Upper lobe of right lung (tissue), 1 donor: ENCODE data around the gene COX14. TPM values are rescaled to one million over a fixed set of nuclear protein-coding genes. Genes with fewer than 3 reads are reported as not detected.
A peak's percentile ranks its signal among the peaks of the same experiment; 100 is the strongest.

Source experiments
- ATAC-seq: fragments of 200-7000 bp; cut with Tn5 transposase; one replicate; pipeline ENCODE4 v1.9.1; 2020; ENCODE audit warnings: mild to moderate bottlenecking, moderate library complexity
- DNase-seq: peaks from one replicate; pipeline ENCODE4 v3.0.0-alpha.2; 2020
- H3K27ac ChIP-seq: fragments of 200-600 bp; one replicate; pipeline ENCODE4 v1.8.0; 2022
- H3K27me3 ChIP-seq: fragments of 200-600 bp; one replicate; pipeline ENCODE4 v1.8.0; 2022; ENCODE audit warnings: mild to moderate bottlenecking
- H3K36me3 ChIP-seq: fragments of 200-600 bp; one replicate; pipeline ENCODE4 v1.8.0; 2022
- H3K4me1 ChIP-seq: fragments of 200-600 bp; one replicate; pipeline ENCODE4 v1.8.0; 2022
- H3K4me3 ChIP-seq: fragments of 200-600 bp; one replicate; pipeline ENCODE4 v1.8.0; 2022; ENCODE audit warnings: mild to moderate bottlenecking
- H3K9me3 ChIP-seq: fragments of 200-600 bp; one replicate; pipeline ENCODE4 v1.8.0; 2022
- intact Hi-C: fragments of 100-400 bp; cut with DNase I; formaldehyde crosslinking; loops from one replicate; pipeline ENCODE4 v1.11.0; 2022
- total RNA-seq: library from RNA; stranded (reverse); fragmentation: NEBNext Ultra II Directional; extraction: Animal tissue kit (Norgen Biotek cat#: 25700); gene quantifications from one replicate; pipeline ENCODE4 v1.2.1, GENCODE V29; 2021
- TF ChIP-seq, protein P1 (sequence below): fragments of 200-600 bp; IDR thresholded peaks from one replicate; pipeline ENCODE4 v1.8.0; 2022; ENCODE audit warnings: antibody characterized with exemption
- donor health status: DM: no; HTN: yes; CAD: no; lungs with severe emphysema.

COX14 gene
- total RNA-seq, 1 donor from 2014 or later: 68.5 TPM

DNA sequence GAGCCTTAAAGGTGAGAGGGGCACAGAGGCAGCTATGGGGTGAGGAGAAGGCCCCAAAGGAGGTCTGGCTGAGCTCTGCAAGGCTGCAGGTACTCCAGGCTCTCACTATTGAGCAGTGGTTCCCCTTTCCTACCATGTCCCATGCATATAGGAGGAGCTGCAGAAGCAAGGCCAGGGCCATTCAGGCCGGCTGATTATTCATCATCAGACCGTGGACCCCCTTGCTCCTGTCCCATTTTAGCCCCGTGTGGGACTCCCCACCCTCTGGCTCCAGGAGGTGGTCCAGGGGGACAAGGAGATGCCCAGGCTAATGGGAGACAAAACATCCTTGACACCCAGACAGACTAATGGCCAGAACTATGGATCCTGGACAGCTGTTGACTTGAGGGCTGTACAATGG is 5.1 kb upstream of the COX14 start:
- intact Hi-C loops: no loop called here
- Histone ChIP-seq H3K9me3 (no peaks in the 10 kb centered on the region), H3K27me3 (no peaks in the 10 kb centered on the region), H3K36me3 (peaks cover 3% of the 10 kb centered on the region), H3K4me3 (no peak overlapping the region), H3K4me1 (peaks cover 28% of the 10 kb centered on the region), H3K27ac (no peak overlapping the region)
- no peak for ATAC-seq
- TF ChIP-seq, protein P1, sequence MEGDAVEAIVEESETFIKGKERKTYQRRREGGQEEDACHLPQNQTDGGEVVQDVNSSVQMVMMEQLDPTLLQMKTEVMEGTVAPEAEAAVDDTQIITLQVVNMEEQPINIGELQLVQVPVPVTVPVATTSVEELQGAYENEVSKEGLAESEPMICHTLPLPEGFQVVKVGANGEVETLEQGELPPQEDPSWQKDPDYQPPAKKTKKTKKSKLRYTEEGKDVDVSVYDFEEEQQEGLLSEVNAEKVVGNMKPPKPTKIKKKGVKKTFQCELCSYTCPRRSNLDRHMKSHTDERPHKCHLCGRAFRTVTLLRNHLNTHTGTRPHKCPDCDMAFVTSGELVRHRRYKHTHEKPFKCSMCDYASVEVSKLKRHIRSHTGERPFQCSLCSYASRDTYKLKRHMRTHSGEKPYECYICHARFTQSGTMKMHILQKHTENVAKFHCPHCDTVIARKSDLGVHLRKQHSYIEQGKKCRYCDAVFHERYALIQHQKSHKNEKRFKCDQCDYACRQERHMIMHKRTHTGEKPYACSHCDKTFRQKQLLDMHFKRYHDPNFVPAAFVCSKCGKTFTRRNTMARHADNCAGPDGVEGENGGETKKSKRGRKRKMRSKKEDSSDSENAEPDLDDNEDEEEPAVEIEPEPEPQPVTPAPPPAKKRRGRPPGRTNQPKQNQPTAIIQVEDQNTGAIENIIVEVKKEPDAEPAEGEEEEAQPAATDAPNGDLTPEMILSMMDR: no peak
- peak; percentile 28 for DNase-seq

DNA sequence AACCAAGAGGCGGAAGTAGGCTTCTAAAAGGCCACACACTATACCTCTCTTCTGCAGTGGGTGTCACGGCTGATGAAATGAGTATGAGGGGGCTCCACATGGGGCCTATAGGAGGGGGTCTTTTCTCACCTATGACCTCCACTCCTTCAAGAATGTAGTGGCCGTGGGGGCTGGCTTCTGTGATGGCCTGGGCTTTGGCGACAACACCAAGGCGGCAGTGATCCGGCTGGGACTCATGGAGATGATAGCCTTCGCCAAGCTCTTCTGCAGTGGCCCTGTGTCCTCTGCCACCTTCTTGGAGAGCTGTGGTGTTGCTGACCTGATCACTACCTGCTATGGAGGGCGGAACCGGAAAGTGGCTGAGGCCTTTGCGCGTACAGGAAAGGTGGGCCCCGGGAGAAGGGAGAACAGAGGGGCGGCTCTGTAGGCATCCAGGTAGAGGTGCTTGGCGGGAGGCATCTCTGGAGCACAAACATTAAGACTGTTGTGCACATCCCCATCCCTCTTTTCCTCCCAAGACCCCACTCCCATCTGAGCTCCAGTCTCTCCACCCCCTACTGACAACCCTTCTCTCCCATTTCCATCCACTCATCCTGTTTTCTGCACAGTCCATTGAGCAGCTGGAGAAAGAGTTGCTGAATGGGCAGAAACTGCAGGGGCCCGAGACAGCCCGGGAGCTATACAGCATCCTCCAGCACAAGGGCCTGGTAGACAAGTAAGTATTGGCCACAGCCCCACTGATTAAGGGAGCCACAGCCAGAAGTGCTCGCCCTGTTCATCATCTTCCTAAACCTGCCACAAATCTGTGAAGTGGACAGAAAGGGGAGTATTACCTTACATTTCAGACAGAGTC is 4.4 kb upstream of the COX14 start:
- DNase-seq (peak; percentile 53), ATAC-seq (no peak)
- Histone ChIP-seq H3K27ac (no peak overlapping the region), H3K4me3 (no peak overlapping the region), H3K9me3 (no peaks in the 10 kb centered on the region), H3K36me3 (no peaks in the 10 kb centered on the region), H3K27me3 (no peaks in the 10 kb centered on the region), H3K4me1 (peaks cover 28% of the 10 kb centered on the region)
- TF ChIP-seq, protein P1: no peak
- intact Hi-C loops: no loop called here

DNA sequence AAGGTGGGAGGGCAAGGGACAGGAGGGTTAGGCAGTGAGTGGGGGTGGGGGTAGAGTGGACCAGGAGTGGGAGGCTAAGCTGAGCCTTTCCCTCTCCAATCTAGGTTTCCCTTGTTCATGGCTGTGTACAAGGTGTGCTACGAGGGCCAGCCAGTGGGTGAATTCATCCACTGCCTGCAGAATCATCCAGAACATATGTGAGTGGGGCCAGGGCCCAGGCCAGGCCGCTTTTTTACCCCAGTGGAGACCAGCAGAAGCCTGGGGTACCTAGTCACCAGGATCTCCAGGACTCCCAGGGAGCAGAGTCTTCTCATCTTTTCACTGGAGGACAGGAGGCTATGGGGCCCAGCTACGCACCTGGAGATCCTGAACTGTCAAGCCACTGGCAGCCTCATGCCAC is 2.7 kb upstream of the COX14 start:
- TF ChIP-seq, protein P1: no peak
- intact Hi-C loops: no loop called here

DNA sequence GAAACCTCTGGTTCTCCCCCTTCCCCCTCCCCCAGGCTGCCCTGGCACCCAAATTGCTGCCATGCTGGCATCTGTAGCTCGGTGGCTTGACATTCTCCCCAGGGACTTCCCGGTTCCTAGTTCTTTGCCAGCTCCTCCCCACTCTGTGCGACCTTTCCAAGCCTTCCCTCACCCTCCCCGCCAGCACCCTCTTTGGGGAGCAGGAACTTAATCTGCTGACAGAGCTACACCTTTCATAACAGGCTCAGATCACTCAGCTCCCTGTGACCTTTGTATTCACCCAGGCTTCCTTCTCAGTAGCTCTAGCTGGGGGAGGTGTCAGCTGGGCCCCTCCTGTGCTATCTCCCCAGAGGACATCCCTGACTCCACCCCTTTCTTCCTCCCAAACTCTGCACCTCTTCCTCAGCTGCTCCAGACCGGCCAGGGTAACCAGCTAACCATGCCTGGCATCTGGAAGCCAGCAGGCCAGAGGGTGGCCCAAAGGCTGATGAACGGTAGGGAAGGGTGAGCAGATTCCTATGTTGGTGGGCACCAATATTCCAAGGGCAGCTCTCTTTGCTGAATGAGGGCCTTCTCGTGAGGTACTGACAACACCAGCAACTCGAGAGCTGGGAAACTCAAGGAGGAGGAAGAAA is 1.8 kb upstream of the COX14 start:
- H3K27ac ChIP-seq: peak overlapping the region; percentile 82
- peak; percentile 83 for DNase-seq
- intact Hi-C loops: no loop called here

More for the DNA sequence above, 2.7 kb upstream of the COX14 start:
- no peak overlapping the region for H3K4me3 ChIP-seq
- no peak for DNase-seq
- peak overlapping the region; percentile 82 for H3K27ac ChIP-seq
- H3K9me3 ChIP-seq: no peaks in the 10 kb centered on the region
- no peaks in the 10 kb centered on the region for H3K36me3 ChIP-seq
- no peak for ATAC-seq
- H3K27me3 ChIP-seq: no peaks in the 10 kb centered on the region
- H3K4me1 ChIP-seq: peaks cover 42% of the 10 kb centered on the region

DNA sequence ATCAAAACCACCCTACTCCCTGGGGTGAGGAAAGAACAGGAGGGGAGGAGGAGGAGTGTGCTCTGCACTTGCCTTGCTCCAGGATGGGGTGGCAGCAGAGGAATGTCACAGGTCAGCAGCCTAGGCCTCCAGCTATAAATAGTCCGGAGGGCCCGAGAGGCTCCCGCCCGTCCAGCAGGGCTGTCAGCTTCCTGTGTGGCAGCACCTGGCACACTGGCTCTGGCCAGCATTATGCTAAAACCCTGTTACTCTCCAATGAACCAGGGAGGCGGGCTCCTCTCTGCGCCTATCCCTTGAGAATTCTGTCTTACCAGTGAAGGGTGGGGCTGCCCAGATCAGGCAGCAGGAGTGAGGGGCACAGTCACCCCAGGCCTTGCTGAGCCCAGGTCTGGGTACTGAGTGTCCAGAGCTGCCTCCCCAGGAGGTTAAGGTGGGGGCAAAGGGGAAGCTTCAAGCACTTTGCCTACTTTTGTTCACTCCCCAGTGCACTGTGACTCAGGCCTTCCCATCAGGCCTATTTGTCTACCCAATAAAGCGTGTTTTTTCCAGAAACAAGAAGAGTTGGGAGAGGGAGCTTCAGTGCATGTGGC is 1.2 kb upstream of the COX14 start:
- ATAC-seq: peak; percentile 46
- Histone ChIP-seq H3K9me3 (no peaks in the 10 kb centered on the region), H3K4me1 (peaks cover 34% of the 10 kb centered on the region), H3K36me3 (peaks cover 12% of the 10 kb centered on the region), H3K27ac (peak overlapping the region; percentile 82), H3K27me3 (no peaks in the 10 kb centered on the region), H3K4me3 (peak overlapping the region; percentile 14)
- DNase-seq: peak; percentile 86
- TF ChIP-seq, protein P1: no peak
- intact Hi-C loops: no loop called here

More for the DNA sequence above, 1.8 kb upstream of the COX14 start:
- Histone ChIP-seq H3K9me3 (no peaks in the 10 kb centered on the region), H3K4me1 (peaks cover 38% of the 10 kb centered on the region), H3K36me3 (peaks cover 6% of the 10 kb centered on the region), H3K27me3 (no peaks in the 10 kb centered on the region), H3K4me3 (peak overlapping the region; percentile 14)
- TF ChIP-seq, protein P1: no peak
- ATAC-seq: peak; percentile 33
